ENCODE results near the gene OR51G1. TPM values are rescaled to one million over a fixed set of nuclear protein-coding genes. Genes with fewer than 3 reads are reported as not detected.

Gene OR51G1
- total RNA-seq, 1 donor = not detected

- H3K9me3 ChIP-seq (ENCODE audit: low read depth, low read length) = no peaks in the 10 kb centered on the region
- no peaks in the 10 kb centered on the region for H3K4me1 ChIP-seq (ENCODE audit: insufficient read depth, low read length)
- no peak overlapping the region for H3K4me3 ChIP-seq (ENCODE audit: low read length)
- H3K27me3 ChIP-seq (ENCODE audit: insufficient read depth, low read length) = no peaks in the 10 kb centered on the region
Observed at GRCh38 chr11:4887591-4887990, 36.5 kb downstream of the OR51G1 start.

GRCh38 chr11:4886186-4886585 lies 38.0 kb downstream of the OR51G1 start:
- Histone ChIP-seq H3K4me1 (ENCODE audit: insufficient read depth, low read length) (no peaks in the 10 kb centered on the region), H3K4me3 (ENCODE audit: low read length) (no peak overlapping the region), H3K27me3 (ENCODE audit: insufficient read depth, low read length) (no peaks in the 10 kb centered on the region), H3K9me3 (ENCODE audit: low read depth, low read length) (no peaks in the 10 kb centered on the region)

GRCh38 chr11:4884361-4884760 lies 39.8 kb downstream of the OR51G1 start:
- no peaks in the 10 kb centered on the region for H3K4me1 ChIP-seq (ENCODE audit: insufficient read depth, low read length)
- no peaks in the 10 kb centered on the region for H3K9me3 ChIP-seq (ENCODE audit: low read depth, low read length)
- no peak overlapping the region for H3K4me3 ChIP-seq (ENCODE audit: low read length)
- no peaks in the 10 kb centered on the region for H3K27me3 ChIP-seq (ENCODE audit: insufficient read depth, low read length)

- Histone ChIP-seq H3K27me3 (ENCODE audit: insufficient read depth, low read length) (no peaks in the 10 kb centered on the region), H3K4me1 (ENCODE audit: insufficient read depth, low read length) (no peaks in the 10 kb centered on the region), H3K4me3 (ENCODE audit: low read length) (no peak overlapping the region), H3K9me3 (ENCODE audit: low read depth, low read length) (no peaks in the 10 kb centered on the region)
Observed at GRCh38 chr11:4882543-4882942, 41.6 kb downstream of the OR51G1 start.

GRCh38 chr11:4881860-4882500 lies 42.2 kb downstream of the OR51G1 start, which contains the start of gene OR51T1:
OR51T1 (plus strand) TSS chr11:4881900; CDS start chr11:4881900, 0 bp downstream.
- Histone ChIP-seq H3K9me3 (ENCODE audit: low read depth, low read length) (no peaks in the 10 kb centered on the region), H3K4me1 (ENCODE audit: insufficient read depth, low read length) (no peaks in the 10 kb centered on the region)

GRCh38 chr11:4881188-4881587 lies 43.0 kb downstream of the OR51G1 start:
- no peaks in the 10 kb centered on the region for H3K27me3 ChIP-seq (ENCODE audit: insufficient read depth, low read length)
- no peak overlapping the region for H3K4me3 ChIP-seq (ENCODE audit: low read length)
- no peaks in the 10 kb centered on the region for H3K9me3 ChIP-seq (ENCODE audit: low read depth, low read length)
- no peaks in the 10 kb centered on the region for H3K4me1 ChIP-seq (ENCODE audit: insufficient read depth, low read length)

More at GRCh38 chr11:4881860-4882500, 42.2 kb downstream of the OR51G1 start, which contains the start of gene OR51T1:
- H3K4me3 ChIP-seq (ENCODE audit: low read length) = no peak within 1 kb of the TSS
- H3K27me3 ChIP-seq (ENCODE audit: insufficient read depth, low read length) = no peaks in the 10 kb centered on the region

Other genes starting within 250 kb of the OR51G1 start
- 0.10 TPM for gene OR51E2, start 226.5 kb downstream of the OR51G1 start, total RNA-seq
- gene MMP26, start 219.6 kb downstream of the OR51G1 start, total RNA-seq = not detected
- gene OR51F1, start 154.4 kb downstream of the OR51G1 start, total RNA-seq = not detected
- not detected for gene OR52R1, start 120.0 kb downstream of the OR51G1 start, total RNA-seq
- not detected for gene OR51F2, start 103.0 kb downstream of the OR51G1 start, total RNA-seq
- not detected for gene OR51S1, start 75.1 kb downstream of the OR51G1 start, total RNA-seq
- not detected for gene OR51T1, start 42.4 kb downstream of the OR51G1 start, total RNA-seq
- gene OR51A7, start 20.6 kb downstream of the OR51G1 start, total RNA-seq = not detected
- not detected for gene OR51G2, start 5.0 kb downstream of the OR51G1 start, total RNA-seq
- not detected for gene OR51A4, start 23.3 kb upstream of the OR51G1 start, total RNA-seq
- gene OR51A2, start 31.4 kb upstream of the OR51G1 start, total RNA-seq = not detected
- not detected for gene OR51L1, start 70.5 kb upstream of the OR51G1 start, total RNA-seq
- not detected for gene OR52J3, start 122.2 kb upstream of the OR51G1 start, total RNA-seq
- not detected for gene OR52E2, start 135.3 kb upstream of the OR51G1 start, total RNA-seq
- not detected for gene OR52E1, start 145.2 kb upstream of the OR51G1 start, total RNA-seq
- not detected for gene OR52A5, start 214.0 kb upstream of the OR51G1 start, total RNA-seq
- not detected for gene OR52A1, start 230.4 kb upstream of the OR51G1 start, total RNA-seq